Islet precursor cell (in vitro differentiated cells): ENCODE measurements around the gene EPG5.
"Not testable (repeated sequence)": the region's sequence is repeated elsewhere in the genome, so short reads cannot be mapped to it uniquely, and the experiment has no call there.

Source experiments
- DNase-seq: peaks from one replicate; pipeline ENCODE4 v3.0.0-alpha.2; 2018

EPG5 gene

DNA sequence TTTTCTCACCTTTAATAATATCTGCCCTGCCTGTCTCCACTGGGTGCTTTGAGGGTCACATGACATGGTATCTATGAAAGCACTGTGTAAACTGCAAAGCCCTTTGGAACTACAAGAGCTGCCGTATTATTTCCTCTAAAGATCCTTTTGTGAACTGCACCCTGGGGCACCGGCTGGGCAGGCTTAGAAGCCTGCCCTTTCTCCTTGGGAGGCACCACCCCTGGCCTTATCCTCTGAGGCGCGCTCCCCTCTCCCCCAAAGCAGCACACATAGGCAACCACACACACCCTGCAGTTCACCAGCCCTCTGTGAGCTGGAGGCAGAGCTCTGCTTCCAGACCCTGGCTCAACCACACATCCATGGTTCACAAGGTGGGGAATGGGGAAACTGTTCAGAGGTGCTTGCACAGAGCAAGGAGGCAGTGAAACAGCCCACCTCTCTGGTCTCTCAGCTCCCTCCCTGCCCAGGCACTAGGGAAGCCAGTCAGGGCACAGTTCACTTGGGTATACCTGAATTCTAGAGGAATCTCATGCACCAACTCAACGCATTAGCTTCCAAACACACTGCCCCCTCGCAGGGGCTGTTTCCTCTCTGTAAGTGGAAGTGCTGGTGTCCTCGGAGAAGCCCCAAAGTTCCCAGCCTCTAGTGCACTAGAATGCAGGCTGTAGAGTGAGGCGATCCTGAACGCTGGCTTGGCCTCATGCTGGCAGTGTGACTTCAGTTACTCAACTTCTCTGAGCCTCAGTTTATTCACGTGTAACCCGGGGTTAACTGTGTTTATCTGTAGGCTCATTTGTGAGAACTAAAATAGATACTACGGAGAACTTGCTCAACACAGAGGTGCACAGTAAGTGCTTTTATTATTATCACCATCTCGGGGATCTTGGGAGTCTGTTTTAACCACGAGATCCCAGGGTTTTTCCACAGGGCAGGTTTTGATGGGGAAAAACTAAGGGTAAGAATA lies 130.6 kb downstream of the EPG5 start:
- no peak for DNase-seq

DNA sequence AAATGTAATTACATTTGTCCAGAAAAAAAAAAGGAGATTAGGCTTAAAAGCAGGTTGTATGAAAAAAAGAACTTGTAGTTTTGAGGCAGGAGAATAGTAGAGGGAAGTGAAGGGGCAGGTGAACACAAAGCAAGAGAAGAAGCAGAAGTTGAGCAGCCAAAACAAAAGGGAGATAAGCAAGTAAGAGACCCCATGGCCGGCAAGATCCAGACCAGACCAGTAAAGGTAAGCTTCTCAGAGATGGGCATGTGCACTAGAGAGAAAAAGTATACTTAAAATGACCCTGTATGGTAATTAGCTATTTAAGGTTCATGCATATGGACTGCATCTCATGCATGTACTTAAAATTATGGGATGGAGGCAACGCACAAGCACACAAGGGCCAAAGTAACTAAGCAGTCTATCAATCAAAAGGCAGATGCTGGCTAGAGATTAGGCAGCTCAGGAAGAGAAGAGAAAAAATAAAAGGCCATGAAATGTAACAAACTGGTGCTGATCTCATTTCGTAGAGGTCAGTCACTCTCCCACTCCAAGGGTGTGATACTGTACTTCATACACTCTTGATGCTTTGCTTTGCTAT lies 132.0 kb downstream of the EPG5 start:
- DNase-seq, result no peak

DNA sequence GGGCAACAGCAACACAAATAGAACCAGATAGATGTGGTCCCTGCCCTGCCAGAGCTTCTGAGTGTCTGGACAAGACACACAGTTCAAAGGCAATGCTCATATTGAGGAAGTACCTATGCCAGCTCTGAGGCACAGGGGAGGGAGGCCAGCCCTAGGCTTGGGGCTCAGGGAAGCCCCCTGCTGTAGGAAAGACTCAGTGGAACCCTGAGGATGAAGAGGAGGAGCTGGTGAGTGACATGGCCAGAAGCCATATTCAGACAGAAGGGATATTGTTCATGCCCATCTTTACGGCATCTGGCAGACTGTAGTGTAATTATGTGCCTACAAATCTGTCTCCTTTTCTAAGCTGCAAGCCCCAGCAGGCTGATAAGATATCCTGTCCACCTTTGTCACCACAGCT lies 132.8 kb downstream of the EPG5 start:
- peak; percentile 51 for DNase-seq

DNA sequence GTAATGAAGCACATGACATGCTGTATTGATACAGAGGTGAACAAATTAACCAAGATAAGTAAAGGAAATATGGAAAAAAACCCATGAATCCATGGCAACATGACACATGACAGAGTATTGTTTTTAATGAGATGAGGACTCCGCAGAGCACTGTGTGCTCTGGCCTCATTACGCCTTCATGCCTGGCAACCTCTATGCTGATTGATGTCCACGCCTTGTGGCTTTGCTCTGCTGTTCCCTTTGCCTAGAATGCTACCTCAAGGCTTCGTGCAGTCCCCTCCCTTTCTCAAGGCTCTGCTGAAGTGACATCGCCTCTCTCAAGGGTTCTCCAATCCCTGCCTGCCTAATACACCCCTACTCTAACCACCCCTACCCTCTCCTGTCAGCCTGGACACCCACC lies 133.3 kb downstream of the EPG5 start:
- no peak for DNase-seq

DNA sequence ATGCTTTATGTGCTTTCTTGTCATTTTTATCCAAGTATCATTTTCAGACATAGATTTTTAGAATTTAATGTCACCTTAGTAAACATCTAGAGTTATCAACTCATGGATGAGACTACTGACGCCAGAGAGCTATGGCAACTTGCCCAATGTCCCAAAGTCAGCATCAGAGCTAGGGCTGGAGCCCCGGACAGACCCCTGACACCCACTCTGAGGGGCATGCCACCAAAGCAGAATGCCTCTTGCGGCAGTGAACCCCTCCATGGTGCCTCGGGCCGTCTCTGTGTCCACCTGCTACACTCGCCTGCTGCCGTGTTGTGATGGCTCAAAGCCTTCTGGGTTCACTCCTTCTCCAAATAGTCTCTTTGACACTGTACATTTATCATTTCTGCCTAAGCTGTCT lies 136.2 kb downstream of the EPG5 start:
- no peak for DNase-seq

DNA sequence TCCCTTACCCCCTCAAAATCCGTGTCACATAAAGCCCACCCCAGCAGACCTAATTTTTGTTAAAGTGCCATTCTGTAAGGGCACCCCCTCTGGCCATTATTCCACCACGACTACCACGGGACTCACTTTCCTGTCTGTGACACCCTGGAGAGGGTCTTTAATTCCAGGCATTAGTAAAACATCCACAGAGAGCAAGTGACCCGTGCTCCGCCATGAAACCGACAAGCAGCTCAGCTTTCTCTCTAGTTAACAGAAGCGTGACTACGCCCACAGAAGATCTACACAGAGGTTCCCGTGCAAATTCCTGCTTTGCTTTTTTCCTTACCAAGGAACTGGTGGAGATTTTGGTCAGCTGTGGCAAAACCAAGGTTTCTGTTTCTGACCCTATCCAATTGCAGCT lies 137.3 kb downstream of the EPG5 start:
- DNase-seq, result no peak

DNA sequence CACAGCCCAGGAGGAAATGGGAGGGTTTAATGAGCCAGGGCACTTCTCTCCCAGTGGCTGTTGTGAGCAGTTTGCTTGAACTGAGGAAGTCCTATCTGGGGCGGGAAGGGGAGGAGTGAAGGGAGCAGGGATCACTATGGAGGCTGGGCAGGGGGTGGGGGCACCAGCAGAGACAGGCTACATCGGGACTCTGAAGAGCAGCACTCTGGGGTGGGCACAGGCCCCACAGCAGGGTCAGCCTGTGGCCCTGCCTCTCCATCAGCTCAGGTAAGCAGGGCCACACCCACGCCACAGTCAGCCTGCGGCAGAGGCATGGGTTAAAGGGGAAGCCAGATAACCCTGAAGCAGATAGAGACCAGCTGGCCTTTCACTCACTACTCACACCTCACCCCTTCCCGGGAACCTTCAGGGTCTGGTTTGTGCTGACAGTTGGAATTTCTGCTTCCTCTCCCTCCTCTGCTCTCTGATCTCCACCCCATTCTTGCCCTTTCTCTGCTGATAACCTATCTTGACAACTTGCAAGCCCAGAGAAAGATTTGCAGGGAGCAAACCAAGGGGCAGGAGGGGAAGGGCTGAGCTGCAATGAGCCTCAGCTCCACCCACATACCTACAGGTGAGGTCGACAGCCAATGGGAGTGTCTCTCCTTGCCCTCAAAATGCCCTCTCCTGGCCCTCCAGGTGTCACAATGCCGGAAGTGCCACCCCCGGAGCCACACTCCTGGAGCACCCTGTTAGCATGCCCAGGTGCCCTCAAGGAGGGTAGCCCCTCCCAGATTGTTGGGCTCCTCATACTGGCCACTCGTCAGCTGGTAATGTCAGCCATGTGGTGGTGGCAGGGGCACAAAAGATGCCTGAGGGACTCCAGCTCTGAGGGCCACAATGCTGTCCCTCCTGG lies 138.0 kb downstream of the EPG5 start:
- peak; percentile 82 for DNase-seq

DNA sequence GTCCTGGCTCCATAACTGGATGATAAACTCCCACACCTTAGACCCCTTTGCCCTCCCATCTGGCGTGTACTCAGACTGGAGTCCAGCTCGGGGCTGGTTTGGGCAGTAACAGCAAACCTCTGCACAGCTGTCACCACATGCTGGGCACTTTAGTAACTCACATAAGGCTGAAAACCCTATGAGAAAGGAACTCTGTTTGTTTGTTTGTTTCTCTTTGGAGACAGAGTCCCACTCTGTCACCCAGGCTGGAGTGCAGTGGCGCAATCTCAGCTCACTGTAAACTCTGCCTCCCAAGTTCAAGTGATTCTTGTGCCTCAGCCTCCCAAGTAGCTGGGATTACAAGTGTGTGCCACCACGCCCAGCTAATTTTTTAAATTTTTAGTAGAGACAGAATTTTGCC lies 140.4 kb downstream of the EPG5 start:
- not testable (repeated sequence) for DNase-seq

DNA sequence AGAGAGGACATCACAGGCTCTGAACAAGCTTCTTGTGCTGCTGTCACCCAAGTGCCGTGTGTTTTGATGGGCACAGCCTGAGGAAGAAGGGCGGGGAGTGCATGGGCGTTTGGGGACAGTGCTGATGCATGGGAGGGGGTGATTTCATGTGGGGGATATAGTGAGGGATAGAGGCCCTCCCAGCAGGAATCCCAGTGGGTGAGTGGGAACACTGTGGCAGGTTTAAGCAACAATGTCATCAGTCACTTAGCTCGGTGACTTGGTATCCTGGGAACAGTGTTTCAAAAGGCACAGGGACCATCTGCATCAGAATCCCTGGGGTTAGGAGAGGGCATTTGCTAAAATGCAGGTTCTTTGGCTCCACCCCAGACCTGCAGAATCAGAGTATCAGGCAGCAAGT lies 141.0 kb downstream of the EPG5 start:
- no peak for DNase-seq

DNA sequence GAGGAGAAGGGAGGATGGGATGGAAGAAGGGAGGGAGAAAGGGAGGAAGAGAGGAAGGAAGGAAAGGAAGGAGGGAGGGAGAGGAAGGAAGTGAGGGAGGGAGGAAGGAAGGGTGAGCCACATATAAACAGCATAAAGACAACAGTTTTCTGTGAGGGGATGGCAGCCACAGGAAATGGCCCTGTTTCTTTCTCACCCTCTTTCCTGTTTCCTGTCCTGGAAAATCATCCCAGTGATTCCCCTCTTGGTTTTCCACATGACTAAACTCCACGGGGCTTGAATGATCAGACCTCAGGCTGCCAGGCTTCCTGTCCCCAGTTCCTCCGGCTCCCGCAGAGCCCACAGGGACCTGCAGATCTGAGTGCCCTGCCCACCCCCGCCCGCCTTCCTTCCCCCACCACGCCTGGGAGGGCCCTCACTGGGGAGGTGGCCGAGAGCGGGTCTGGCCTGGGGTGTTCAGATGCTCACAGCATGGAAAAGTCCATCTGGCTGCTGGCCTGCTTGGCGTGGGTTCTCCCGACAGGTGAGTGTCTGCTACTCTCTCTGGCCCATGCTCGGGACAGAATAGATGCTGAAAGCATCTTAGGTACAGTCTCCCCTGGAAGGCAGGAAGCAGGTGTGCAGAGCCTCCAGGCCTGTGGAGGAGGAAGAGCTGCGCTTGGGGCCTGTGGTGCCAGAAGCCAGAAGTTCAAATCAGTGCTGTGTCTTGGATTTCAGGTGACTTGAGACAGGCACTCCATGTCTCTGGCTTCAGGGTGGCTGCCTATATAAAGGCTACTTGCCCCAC lies 141.7 kb downstream of the EPG5 start, which contains the start of gene SIGLEC15:
Gene SIGLEC15 (plus strand): TSS at position 418 of the 787 bp plus-strand sequence. CDS start 54 bp downstream, at position 472.
- DNase-seq, result no peak

DNA sequence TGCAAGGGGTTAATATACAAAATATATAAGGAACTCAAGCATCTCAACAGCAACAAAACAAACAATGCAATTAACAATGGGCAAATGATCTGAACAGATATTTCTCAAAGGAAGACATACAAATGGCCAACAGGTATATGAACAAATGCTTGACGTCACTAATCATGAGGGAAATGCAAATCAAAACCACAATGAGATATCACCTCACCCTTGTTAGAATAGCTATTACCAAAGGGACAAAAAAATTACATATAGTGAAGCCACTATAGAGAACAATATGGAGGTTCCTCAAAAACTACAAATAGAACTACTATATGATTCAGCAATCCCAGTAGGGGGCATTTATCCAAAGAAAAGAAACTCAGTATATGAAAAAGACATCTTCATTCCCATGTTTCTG lies 145.4 kb downstream of the EPG5 start:
- no peak for DNase-seq

DNA sequence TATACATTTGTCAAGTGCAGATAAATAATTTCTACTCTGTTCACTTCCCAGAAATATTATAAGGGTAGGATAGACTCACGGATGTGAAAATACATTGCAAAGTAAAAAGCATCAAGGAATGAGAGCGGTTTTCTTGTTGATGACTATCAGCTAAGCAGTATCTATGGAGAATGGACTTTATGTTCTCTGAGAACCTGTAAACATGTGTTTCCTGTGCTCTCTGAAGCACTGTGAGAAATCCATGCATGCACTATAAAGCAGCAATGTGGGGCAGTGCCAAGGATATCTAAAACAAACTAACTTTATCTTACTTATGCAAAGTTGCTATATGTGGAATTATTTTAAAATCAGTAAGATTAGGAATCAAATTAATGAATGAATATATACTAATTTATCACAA lies 146.1 kb downstream of the EPG5 start:
- DNase-seq, result no peak

DNA sequence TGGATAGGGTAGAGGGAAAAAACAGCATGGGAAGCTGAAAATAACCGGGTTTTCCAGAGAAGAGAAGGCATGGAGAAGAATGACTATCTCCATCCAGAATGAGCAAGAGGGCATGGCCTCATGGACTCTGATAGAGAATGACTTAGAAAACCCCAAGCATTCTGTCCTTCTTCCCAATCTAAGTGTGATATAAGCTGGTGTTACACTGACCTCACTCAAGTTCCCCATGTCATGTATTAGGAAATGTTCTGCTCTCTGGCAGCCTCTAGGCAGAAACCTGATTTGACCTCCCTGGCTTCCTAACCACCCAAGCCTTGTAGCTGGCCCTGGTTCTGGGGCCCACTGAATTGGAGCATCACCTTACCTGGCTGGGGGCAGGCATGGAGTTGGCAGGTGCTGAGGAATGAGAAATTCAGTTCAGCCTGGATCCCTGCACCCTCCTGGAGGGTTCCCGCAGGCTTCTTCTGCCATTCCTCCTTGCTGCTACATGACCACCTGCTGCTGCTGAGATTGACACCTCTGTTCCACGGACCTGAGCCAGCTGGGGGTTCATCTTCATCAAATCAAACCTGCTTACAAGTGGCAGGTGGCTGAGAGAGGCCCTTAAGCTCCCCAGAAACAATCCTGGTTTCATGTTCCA lies 146.9 kb downstream of the EPG5 start:
- no peak for DNase-seq

DNA sequence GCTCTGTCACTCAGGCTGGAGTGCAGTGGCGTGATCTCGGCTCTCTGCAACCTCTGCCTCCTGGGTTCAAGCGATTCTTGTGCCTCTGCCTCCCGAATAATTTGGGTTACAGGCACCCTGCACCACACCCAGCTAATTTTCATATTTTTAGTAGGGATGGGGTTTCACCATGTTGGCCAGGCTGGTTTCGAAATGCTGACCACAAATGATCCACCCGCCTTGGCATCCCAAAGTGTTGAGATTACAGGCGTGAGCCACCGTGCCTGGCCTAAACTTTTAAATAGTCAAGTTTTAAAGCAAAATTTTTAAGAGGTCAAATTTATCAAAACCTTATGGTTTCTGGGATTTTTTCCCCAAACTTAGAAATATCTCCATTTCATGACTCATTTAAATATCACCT lies 148.4 kb downstream of the EPG5 start:
- not testable (repeated sequence) for DNase-seq

DNA sequence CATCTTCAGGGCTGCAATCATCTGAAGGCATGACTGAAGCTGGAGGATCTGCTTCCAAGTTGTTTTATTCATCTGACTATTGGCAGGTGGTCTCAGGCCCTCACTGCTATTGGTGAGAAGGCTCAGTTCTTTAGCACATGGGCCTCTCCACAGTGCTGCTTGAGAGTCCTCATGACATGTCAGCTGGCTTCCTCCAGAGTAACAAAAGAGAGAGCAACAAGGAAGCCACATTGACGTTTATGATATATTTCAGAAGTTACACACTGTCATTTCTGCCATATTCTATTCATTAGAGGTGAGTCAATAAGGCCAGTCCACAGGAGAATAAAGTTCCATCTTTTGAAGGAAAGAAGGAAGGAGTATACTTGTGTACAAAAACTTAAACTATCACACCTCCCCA lies 149.6 kb downstream of the EPG5 start:
- no peak for DNase-seq

DNA sequence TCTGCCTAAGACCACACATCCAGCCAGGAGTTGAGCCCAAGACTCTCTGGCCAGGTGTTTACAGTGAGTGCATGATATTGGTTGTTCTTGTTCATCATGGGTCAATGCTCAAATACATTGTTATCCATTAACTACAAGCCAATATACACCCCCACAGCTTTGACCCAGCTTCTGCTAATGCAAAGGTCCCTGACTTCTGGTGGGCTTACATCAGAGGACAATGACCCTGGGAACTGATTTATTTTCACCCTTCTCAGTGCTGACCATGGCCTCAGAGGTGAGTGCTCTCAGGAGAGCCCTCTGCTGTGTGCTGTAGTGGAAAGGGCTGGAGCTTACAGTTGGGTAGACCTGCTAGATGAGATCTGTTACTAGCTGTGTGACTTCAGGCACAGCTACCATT lies 152.4 kb downstream of the EPG5 start:
- DNase-seq, result not testable (repeated sequence)

DNA sequence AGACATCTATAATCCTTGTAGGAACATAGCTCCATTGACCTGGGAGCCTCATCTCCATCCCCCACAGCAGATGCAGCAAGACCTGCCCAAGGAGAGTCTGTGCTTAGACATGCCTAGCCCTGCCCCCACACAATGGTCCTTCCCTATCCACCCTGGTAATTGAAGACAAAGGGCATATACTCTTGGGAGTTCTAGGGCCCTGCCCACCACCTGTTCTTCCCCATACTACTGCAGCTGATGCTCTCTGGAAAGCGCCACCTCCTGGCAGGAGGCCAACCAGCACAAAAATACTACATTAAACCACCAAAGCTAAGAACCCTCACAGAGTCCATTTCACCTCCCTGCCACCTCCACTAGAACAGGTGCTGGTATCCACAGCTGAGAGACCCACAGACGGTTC lies 160.0 kb downstream of the EPG5 start:
- not testable (repeated sequence) for DNase-seq

DNA sequence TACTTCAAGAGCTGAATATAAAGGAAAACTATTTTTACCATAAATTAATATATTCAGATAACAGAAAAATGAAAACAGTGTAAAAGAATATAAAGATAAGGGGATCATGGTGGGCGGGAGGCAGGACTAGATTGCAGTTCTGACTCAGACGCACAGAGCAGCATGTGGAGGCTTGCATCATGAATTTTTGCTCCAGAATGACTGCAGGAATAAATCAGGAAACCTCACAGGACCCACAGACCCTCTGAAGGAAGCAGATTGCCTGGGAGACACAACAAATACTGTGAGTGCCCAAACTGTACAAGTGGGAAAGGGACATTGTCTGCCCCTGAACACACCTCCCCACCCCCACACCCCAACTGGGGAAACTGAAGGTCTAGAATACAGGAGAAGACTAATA lies 160.9 kb downstream of the EPG5 start:
- DNase-seq, result no peak

DNA sequence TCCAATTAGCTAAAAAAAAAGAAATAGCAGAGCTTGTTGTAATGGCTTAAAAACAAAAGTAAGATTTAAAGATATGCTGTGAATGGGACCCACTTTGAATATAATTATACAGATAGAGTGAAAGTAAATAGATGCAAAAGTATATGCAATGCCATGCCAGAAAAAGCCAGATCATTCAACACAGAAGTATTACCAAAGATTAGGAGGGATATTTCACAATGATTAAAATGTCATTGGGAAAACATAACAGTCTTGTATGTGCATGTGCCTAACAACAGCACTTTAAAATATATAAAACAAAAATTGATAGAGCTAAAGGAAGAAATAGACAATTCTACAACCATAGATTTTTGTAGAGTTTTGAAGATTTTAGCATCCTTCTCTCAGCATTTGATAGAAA lies 161.6 kb downstream of the EPG5 start:
- no peak for DNase-seq

DNA sequence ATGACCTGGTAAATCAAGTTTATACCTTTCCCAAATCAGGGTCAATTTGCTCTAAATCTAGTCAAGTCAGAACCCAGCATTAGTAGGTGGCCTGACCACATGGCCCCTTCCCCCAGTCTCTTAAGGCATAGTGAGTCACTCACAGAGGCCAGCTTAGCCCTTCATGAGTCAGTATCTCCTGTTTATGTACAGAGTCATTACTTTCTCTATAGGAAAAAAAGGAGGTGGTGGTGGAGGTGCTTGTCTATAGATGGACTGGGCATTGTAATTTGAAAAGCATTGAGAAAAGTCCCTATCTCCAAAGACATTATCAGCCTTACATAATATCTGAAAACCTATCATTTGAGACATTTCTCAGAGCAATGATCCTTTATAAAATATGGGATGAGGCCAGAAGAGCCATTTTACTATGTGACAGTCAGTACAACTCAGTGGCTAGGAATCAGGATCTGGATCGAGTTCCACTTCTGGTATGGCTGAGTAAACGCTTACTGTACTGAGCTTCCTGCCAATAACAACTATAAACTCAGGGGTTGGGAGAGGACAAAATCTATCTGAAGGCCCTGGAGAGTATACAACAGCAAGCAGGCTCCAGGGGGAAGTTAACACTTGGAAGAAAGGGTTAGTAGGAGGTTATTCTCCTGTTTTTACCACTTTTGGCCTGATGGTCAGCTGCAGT lies 164.2 kb downstream of the EPG5 start:
- DNase-seq, result peak; percentile 73

DNA sequence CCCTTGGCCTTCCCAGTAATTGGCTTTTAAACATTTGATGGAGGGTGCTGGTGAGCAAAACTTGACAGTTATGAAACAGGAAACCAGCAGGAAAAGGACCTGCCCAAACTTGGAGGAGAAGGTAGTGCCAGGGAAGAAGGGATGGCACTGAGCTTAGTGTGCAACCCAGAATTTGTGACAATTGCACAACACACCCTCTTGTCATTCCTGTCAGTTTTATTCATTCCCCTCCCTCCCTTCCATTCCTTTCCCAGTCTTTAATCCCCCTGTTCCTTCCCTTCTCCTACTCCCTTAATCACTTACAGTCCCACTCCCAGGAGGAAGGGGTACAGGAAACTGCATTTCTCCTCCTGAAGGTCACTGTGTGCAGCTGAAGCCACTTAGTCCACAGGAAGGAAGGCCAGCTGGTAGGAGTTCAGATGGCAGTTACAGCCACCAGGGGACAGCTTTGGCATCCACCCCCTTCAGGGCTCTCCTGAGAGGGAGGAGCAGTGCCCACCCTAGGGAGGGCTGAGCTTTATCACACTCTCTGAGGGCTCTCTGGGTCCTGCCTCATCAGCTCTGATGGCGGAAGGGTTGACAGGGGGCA lies 165.6 kb downstream of the EPG5 start:
- no peak for DNase-seq
